NCI-H526 treated with DMSO at 0.1 percent for 48 hours (cell line): ENCODE data around the gene STAT5A.
"Not testable (repeated sequence)": the region's sequence is repeated elsewhere in the genome, so short reads cannot be mapped to it uniquely, and the experiment has no call there.

Experiments
- DNase-seq: peaks from one replicate; lab custom pipeline; 2025; lab: John Stamatoyannopoulos, UW

Gene STAT5A

GRCh38 chr17:42287977-42288802 is at the start of gene STAT5A:
STAT5A (plus strand) TSS chr17:42288498; CDS start chr17:42289412, 914 bp downstream.
- peak; percentile 9 for DNase-seq

- DNase-seq = not testable (repeated sequence)
These were observed 48.7 kb upstream of the STAT5A start for GRCh38 chr17:42239576-42239975.

- no peak for DNase-seq
These were observed 48.1 kb upstream of the STAT5A start for GRCh38 chr17:42240201-42240600.

GRCh38 chr17:42240863-42241262 is 47.4 kb upstream of the STAT5A start:
- DNase-seq = not testable (repeated sequence)

GRCh38 chr17:42241871-42242270 is 46.4 kb upstream of the STAT5A start:
- no peak for DNase-seq

- DNase-seq = no peak
These were observed 44.8 kb upstream of the STAT5A start for GRCh38 chr17:42243493-42243982.

- DNase-seq = not testable (repeated sequence)
These were observed 44.2 kb upstream of the STAT5A start for GRCh38 chr17:42244116-42244515.

GRCh38 chr17:42245183-42245582 is 43.1 kb upstream of the STAT5A start:
- DNase-seq = not testable (repeated sequence)

GRCh38 chr17:42246515-42246914 is 41.8 kb upstream of the STAT5A start:
- DNase-seq = no peak

GRCh38 chr17:42247734-42248133 is 40.6 kb upstream of the STAT5A start:
- DNase-seq = no peak

- no peak for DNase-seq
These were observed 39.7 kb upstream of the STAT5A start for GRCh38 chr17:42248351-42249179.

- DNase-seq = no peak
These were observed 38.4 kb upstream of the STAT5A start for GRCh38 chr17:42249681-42250446.

- no peak for DNase-seq
These were observed 37.2 kb upstream of the STAT5A start for GRCh38 chr17:42251115-42251514.

- no peak for DNase-seq
These were observed 35.4 kb upstream of the STAT5A start for GRCh38 chr17:42252597-42253550.

- DNase-seq = no peak
These were observed 34.7 kb upstream of the STAT5A start for GRCh38 chr17:42253578-42253977.

- DNase-seq = no peak
These were observed 32.9 kb upstream of the STAT5A start for GRCh38 chr17:42255445-42255844.

- no peak for DNase-seq
These were observed 28.0 kb upstream of the STAT5A start for GRCh38 chr17:42260318-42260717.

GRCh38 chr17:42264366-42264765 is 23.9 kb upstream of the STAT5A start:
- DNase-seq = not testable (repeated sequence)

GRCh38 chr17:42266462-42266861 is 21.8 kb upstream of the STAT5A start:
- DNase-seq = no peak

- no peak for DNase-seq
These were observed 21.2 kb upstream of the STAT5A start for GRCh38 chr17:42266918-42267766.
